ENCODE data around the gene TNRC6C. TPM values are rescaled to one million over a fixed set of nuclear protein-coding genes. Genes with fewer than 3 reads are reported as not detected.
"Not testable (repeated sequence)": the region's sequence is repeated elsewhere in the genome, so short reads cannot be mapped to it uniquely, and the experiment has no call there.

TNRC6C gene
- total and polyA plus RNA-seq, 5 donors: 8.6 to 32.8 (median 24.4) TPM

- peak; percentile 59 to 69 for ATAC-seq
- intact Hi-C loops (cut with DNase I): no loop called here
These were observed 4.9 kb downstream of the TNRC6C start for GRCh38 chr17:77963441-77963840.

GRCh38 chr17:77965352-77965751 is 6.8 kb downstream of the TNRC6C start:
- Histone ChIP-seq H3K4me3 (ENCODE audit: low read length) (no peak overlapping the region), H3K9me3 (ENCODE audit: control insufficient read depth, low read length) (no peaks in the 10 kb centered on the region), H3K27me3 (ENCODE audit: control insufficient read depth, insufficient read depth) (no peaks in the 10 kb centered on the region), H3K27ac (ENCODE audit: low read length) (no peak overlapping the region), H3K4me1 (ENCODE audit: control insufficient read depth, insufficient read depth, low read length) (peaks cover 8% of the 10 kb centered on the region)
- 76% methylated on average over 3 of the region's 3 CpGs for WGBS
- DNase-seq (no peak), ATAC-seq (no peak)
- intact Hi-C loops (cut with DNase I): no loop called here

More at GRCh38 chr17:77963441-77963840, 4.9 kb downstream of the TNRC6C start:
- H3K27ac ChIP-seq (ENCODE audit: low read length): no peak overlapping the region
- no peak overlapping the region for H3K4me3 ChIP-seq (ENCODE audit: low read length)
- DNase-seq: no peak
- 19% methylated on average over 2 of the region's 2 CpGs for WGBS
- H3K9me3 ChIP-seq (ENCODE audit: control insufficient read depth, low read length): no peaks in the 10 kb centered on the region
- H3K27me3 ChIP-seq (ENCODE audit: control insufficient read depth, insufficient read depth): no peaks in the 10 kb centered on the region
- peaks cover 6% of the 10 kb centered on the region for H3K4me1 ChIP-seq (ENCODE audit: control insufficient read depth, insufficient read depth, low read length)

- intact Hi-C loops (cut with DNase I): no loop called here
- Histone ChIP-seq H3K4me1 (ENCODE audit: control insufficient read depth, insufficient read depth, low read length) (peaks cover 10% of the 10 kb centered on the region), H3K9me3 (ENCODE audit: control insufficient read depth, low read length) (no peaks in the 10 kb centered on the region), H3K27ac (ENCODE audit: low read length) (no peak overlapping the region), H3K4me3 (ENCODE audit: low read length) (no peak overlapping the region), H3K27me3 (ENCODE audit: control insufficient read depth, insufficient read depth) (no peaks in the 10 kb centered on the region)
- ATAC-seq (no peak), DNase-seq (no peak)
- 85% methylated on average over 2 of the region's 2 CpGs for WGBS
These were observed 8.0 kb downstream of the TNRC6C start for GRCh38 chr17:77966476-77966875.

GRCh38 chr17:77968788-77969187 is 10.3 kb downstream of the TNRC6C start:
- 78% methylated on average over 3 of the region's 3 CpGs for WGBS
- Histone ChIP-seq H3K4me1 (ENCODE audit: control insufficient read depth, insufficient read depth, low read length) (peaks cover 4% of the 10 kb centered on the region), H3K9me3 (ENCODE audit: control insufficient read depth, low read length) (no peaks in the 10 kb centered on the region), H3K27ac (ENCODE audit: low read length) (no peak overlapping the region), H3K27me3 (ENCODE audit: control insufficient read depth, insufficient read depth) (no peaks in the 10 kb centered on the region), H3K4me3 (ENCODE audit: low read length) (no peak overlapping the region)
- intact Hi-C loops (cut with DNase I): no loop called here
- peak; percentile 71 to 76 for ATAC-seq
- DNase-seq: no peak

GRCh38 chr17:77972271-77972670 is 13.8 kb downstream of the TNRC6C start:
- H3K4me3 ChIP-seq (ENCODE audit: low read length); H3K27ac ChIP-seq (ENCODE audit: low read length); ATAC-seq; DNase-seq; H3K9me3 ChIP-seq (ENCODE audit: control insufficient read depth, low read length); H3K27me3 ChIP-seq (ENCODE audit: control insufficient read depth, insufficient read depth); H3K4me1 ChIP-seq (ENCODE audit: control insufficient read depth, insufficient read depth, low read length); intact Hi-C loops (cut with DNase I): not testable (repeated sequence)
- 98% methylated on average over 3 of the region's 3 CpGs for WGBS

GRCh38 chr17:77973953-77974352 is 15.4 kb downstream of the TNRC6C start:
- Histone ChIP-seq H3K27ac (ENCODE audit: low read length) (no peak overlapping the region), H3K4me1 (ENCODE audit: control insufficient read depth, insufficient read depth, low read length) (peaks cover 9% of the 10 kb centered on the region), H3K4me3 (ENCODE audit: low read length) (no peak overlapping the region), H3K27me3 (ENCODE audit: control insufficient read depth, insufficient read depth) (no peaks in the 10 kb centered on the region), H3K9me3 (ENCODE audit: control insufficient read depth, low read length) (no peaks in the 10 kb centered on the region)
- intact Hi-C loops (cut with DNase I): no loop called here
- no peak for DNase-seq
- WGBS: 95% methylated on average over 2 of the region's 2 CpGs
- ATAC-seq: no peak

GRCh38 chr17:77974396-77974795 is 15.9 kb downstream of the TNRC6C start:
- Histone ChIP-seq H3K27ac (ENCODE audit: low read length) (no peak overlapping the region), H3K9me3 (ENCODE audit: control insufficient read depth, low read length) (no peaks in the 10 kb centered on the region), H3K4me3 (ENCODE audit: low read length) (no peak overlapping the region), H3K27me3 (ENCODE audit: control insufficient read depth, insufficient read depth) (no peaks in the 10 kb centered on the region), H3K4me1 (ENCODE audit: control insufficient read depth, insufficient read depth, low read length) (peaks cover 9% of the 10 kb centered on the region)
- 77% methylated on average over 4 of the region's 4 CpGs for WGBS
- ATAC-seq: no peak
- DNase-seq: no peak
- intact Hi-C loops (cut with DNase I): no loop called here

- intact Hi-C loops (cut with DNase I); ATAC-seq; DNase-seq; H3K4me3 ChIP-seq (ENCODE audit: low read length); H3K9me3 ChIP-seq (ENCODE audit: control insufficient read depth, low read length); H3K4me1 ChIP-seq (ENCODE audit: control insufficient read depth, insufficient read depth, low read length); H3K27me3 ChIP-seq (ENCODE audit: control insufficient read depth, insufficient read depth); H3K27ac ChIP-seq (ENCODE audit: low read length): not testable (repeated sequence)
- WGBS: 98% methylated on average over 6 of the region's 6 CpGs
These were observed 23.9 kb downstream of the TNRC6C start for GRCh38 chr17:77982430-77982829.

- DNase-seq (no peak), ATAC-seq (no peak)
- H3K27me3 ChIP-seq (ENCODE audit: control insufficient read depth, insufficient read depth): no peaks in the 10 kb centered on the region
- H3K27ac ChIP-seq (ENCODE audit: low read length): no peak overlapping the region
- H3K9me3 ChIP-seq (ENCODE audit: control insufficient read depth, low read length): no peaks in the 10 kb centered on the region
- WGBS: 89% methylated on average over 3 of the region's 3 CpGs
- no peak overlapping the region for H3K4me3 ChIP-seq (ENCODE audit: low read length)
- intact Hi-C loops (cut with DNase I): no loop called here
- peaks cover 4% of the 10 kb centered on the region for H3K4me1 ChIP-seq (ENCODE audit: control insufficient read depth, insufficient read depth, low read length)
These were observed 31.8 kb downstream of the TNRC6C start for GRCh38 chr17:77990301-77990700.

- H3K27me3 ChIP-seq (ENCODE audit: control insufficient read depth, insufficient read depth); ATAC-seq; H3K27ac ChIP-seq (ENCODE audit: low read length); intact Hi-C loops (cut with DNase I); H3K9me3 ChIP-seq (ENCODE audit: control insufficient read depth, low read length); H3K4me3 ChIP-seq (ENCODE audit: low read length); DNase-seq; H3K4me1 ChIP-seq (ENCODE audit: control insufficient read depth, insufficient read depth, low read length): not testable (repeated sequence)
- WGBS: 93% methylated on average over 7 of the region's 7 CpGs
These were observed 35.2 kb downstream of the TNRC6C start for GRCh38 chr17:77993735-77994134.

- intact Hi-C loops (cut with DNase I): no loop called here
- ATAC-seq: peak; percentile 92 to 96
- Histone ChIP-seq H3K9me3 (ENCODE audit: control insufficient read depth, low read length) (no peaks in the 10 kb centered on the region), H3K27me3 (ENCODE audit: control insufficient read depth, insufficient read depth) (no peaks in the 10 kb centered on the region), H3K4me3 (ENCODE audit: low read length) (no peak overlapping the region), H3K4me1 (ENCODE audit: control insufficient read depth, insufficient read depth, low read length) (peaks cover 13% of the 10 kb centered on the region), H3K27ac (ENCODE audit: low read length) (peak overlapping the region; percentile 64)
- peak; percentile 53 to 80 (median 79) for DNase-seq
- WGBS: 46% methylated on average over 6 of the region's 6 CpGs
These were observed 36.8 kb downstream of the TNRC6C start for GRCh38 chr17:77995146-77995852.

GRCh38 chr17:77996256-77996655 is 37.8 kb downstream of the TNRC6C start:
- peak overlapping the region; percentile 51 for H3K27ac ChIP-seq (ENCODE audit: low read length)
- H3K4me1 ChIP-seq (ENCODE audit: control insufficient read depth, insufficient read depth, low read length): peaks cover 13% of the 10 kb centered on the region
- WGBS: 77% methylated on average over 3 of the region's 3 CpGs

More at GRCh38 chr17:77996256-77996655, 37.8 kb downstream of the TNRC6C start:
- ATAC-seq (no peak), DNase-seq (no peak)
- H3K27me3 ChIP-seq (ENCODE audit: control insufficient read depth, insufficient read depth): no peaks in the 10 kb centered on the region
- H3K4me3 ChIP-seq (ENCODE audit: low read length): no peak overlapping the region
- no peaks in the 10 kb centered on the region for H3K9me3 ChIP-seq (ENCODE audit: control insufficient read depth, low read length)
- intact Hi-C loops (cut with DNase I): no loop called here

Measured in right cardiac atrium (tissue), 5 donors.